SK-N-MC (cell line): ENCODE measurements around the gene C12orf43.

ENCODE experiments used
- EZH2 ChIP-seq: fragments of 200-600 bp; sonication (generic); IDR thresholded peaks from one replicate; pipeline ENCODE4 v1.6.1; 2017; ENCODE audit warnings: antibody characterized with exemption
- FOXP2 ChIP-seq: optimal IDR thresholded peaks from 2 replicates; pipeline ENCODE3; 2011; ENCODE audit warnings: mild to moderate bottlenecking, moderate library complexity; ENCODE audit not compliant: insufficient read depth; ENCODE audit errors: extremely low read length, control extremely low read depth
- POLR2AphosphoS5 ChIP-seq: IDR thresholded peaks from 2 replicates; pipeline ENCODE4 v1.6.1; 2012; ENCODE audit warnings: mild to moderate bottlenecking, low read depth, low read length, borderline replicate concordance

- TF ChIP-seq EZH2 (no peak), POLR2AphosphoS5 (no peak), FOXP2 (no peak)
These were observed 12.0 kb downstream of the C12orf43 start for GRCh38 chr12:121004253-121004815.
